ENCODE data around the gene PRKACA.

Gene PRKACA

DNA sequence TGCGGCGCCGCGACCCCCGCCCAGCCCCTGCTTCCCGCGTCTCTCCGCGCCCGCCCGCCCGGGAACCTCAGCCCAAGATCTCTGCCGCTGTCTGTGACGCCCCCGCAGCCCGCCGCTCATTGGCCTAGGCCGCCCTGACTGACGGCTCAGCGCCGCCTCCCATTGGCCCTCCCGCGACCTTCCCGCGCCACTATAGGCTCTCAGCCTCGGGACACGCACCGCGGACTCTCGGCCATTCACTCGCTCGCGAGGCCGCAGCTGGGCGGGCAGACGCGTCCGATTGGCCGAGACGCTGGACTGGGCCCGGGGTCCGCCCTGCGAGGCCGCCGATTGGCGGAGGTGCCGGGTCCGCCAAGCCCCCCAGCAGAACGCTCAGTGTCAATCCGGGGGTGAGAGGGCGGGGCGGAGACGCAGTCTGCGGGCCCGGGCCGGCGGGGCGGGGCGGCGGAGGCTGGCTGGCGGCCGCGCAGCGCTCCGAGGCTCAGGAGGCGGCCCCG, at the start of gene PRKACA:
Gene PRKACA, minus strand, starts transcription at position 95 of the 497 bp plus-strand sequence. CDS start 215 bp downstream, outside the sequence.
- peak within 1 kb of the TSS; percentile 69 for H3K4me3 ChIP-seq (ENCODE audit: low read depth, low read length)
- TF ChIP-seq, protein P1, sequence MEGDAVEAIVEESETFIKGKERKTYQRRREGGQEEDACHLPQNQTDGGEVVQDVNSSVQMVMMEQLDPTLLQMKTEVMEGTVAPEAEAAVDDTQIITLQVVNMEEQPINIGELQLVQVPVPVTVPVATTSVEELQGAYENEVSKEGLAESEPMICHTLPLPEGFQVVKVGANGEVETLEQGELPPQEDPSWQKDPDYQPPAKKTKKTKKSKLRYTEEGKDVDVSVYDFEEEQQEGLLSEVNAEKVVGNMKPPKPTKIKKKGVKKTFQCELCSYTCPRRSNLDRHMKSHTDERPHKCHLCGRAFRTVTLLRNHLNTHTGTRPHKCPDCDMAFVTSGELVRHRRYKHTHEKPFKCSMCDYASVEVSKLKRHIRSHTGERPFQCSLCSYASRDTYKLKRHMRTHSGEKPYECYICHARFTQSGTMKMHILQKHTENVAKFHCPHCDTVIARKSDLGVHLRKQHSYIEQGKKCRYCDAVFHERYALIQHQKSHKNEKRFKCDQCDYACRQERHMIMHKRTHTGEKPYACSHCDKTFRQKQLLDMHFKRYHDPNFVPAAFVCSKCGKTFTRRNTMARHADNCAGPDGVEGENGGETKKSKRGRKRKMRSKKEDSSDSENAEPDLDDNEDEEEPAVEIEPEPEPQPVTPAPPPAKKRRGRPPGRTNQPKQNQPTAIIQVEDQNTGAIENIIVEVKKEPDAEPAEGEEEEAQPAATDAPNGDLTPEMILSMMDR (IDR thresholded peaks at IDR 0.05; ENCODE audit: insufficient read depth, low read depth, low read length, missing control alignments) = no peak
- peak; percentile 99 for DNase-seq (ENCODE audit: low read depth)

DNA sequence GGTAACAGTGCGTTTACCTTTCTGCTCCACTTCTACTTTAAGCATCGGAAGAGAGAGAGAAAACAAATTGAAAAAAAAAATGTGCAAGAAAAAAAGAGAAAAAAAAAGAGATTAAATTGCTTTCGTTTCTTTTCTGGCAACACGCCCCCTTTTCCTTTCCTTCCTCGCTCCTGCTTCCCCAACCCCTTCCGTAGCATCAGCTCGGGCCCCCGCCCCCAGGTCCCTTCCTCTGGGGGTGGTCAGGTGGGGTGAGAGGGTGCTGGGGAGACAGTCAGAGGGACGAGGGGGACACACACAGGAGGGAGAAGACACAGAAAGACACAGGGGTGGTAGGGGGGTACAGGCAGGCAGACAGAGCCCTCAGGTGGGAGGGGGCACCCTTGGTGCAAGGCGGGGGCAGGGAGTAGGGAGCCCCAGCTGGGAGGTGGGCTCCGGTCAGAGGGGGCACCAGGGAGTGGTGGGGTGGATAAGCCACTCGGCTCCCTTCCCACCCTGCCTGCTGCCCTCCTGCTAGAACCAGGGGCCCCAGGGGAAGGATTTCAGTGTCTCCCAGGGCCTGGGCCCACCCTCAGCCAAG, 49.5 kb upstream of the PRKACA start:
- TF ChIP-seq, protein P1 (IDR thresholded peaks at IDR 0.05; ENCODE audit: insufficient read depth, low read depth, low read length, missing control alignments) = no peak
- DNase-seq (ENCODE audit: low read depth) = no peak
- no peak overlapping the region for H3K4me3 ChIP-seq (ENCODE audit: low read depth, low read length)

DNA sequence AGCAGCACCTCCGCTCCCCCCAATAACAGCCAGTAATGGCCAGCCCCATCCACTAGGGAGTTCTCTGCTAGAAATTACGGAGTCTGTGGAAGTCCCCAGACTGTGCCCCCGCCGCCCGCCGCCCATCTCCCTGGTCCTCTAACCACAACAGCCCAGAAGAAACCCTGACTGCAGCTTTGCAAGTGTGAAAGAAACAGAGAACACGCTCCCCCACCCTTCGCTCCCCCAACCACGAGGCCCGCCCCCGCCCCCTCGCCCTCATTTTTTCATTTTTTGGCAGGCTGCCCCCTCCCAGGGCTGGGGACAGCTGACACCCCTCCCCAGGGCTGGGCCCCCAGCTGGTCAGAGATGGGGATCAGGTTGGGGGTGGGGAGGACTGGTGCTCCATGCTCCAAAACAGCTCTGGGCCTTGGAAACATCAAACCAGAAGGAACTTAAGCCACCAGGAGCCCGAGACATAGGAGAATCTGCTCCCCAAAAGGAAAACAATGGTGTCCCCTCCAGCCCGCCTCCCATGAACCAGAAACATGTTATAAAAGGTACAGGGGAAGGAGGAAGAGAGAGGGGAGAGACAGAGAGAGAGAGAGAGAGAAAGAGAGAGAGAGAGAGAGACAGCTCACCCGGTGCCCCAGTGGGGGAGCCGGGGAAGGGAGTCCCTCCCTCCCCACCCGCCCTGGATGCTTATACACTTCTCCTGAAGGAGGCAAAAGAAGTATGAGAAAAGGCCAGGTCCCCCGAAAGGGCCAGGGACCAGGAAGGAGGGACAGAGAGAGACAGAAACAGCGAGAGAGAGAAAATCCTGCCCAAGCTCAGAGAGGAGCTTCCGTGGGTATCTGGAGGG, 48.6 kb upstream of the PRKACA start:
- TF ChIP-seq, protein P1 (IDR thresholded peaks at IDR 0.05; ENCODE audit: insufficient read depth, low read depth, low read length, missing control alignments) = no peak
- H3K4me3 ChIP-seq (ENCODE audit: low read depth, low read length) = no peak overlapping the region
- peak; percentile 15 for DNase-seq (ENCODE audit: low read depth)

DNA sequence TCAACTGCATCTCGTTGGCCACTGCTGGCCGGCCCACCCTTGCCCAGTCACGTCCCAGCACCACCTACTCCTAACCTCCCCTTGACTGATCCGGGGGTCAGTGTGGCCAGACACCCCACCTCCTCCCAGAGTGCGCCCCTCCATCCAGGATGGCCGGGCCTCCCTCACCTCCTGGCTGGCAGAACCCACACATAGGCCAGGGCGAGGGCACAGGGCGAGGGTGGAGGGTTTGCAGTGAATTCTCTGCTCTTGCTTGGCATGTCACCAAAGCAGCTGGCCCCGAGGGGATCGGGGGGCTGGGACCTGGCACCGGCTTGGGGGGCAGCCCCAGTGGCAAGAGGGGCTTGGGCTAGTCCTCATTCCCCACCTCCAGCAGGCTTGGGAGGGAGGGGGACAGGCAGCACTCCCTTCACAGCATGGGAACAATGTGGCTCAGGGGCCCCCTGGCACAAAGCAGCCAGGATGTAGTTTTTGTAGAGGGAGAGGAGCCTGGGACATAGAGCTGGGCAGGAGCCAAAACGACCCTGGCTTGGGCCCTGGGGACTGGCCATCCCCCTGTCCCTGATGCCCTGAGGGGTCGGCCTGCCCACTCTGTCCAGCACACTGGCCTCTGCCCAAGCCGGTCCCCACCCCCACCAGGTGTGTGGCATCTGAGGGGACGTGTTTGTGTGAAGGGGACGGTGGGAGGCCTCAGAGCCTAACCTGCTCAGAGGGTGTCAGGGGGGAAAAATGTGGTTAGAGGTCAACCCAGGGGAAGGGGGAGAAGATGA, 47.3 kb upstream of the PRKACA start:
- no peak overlapping the region for H3K4me3 ChIP-seq (ENCODE audit: low read depth, low read length)
- TF ChIP-seq, protein P1 (IDR thresholded peaks at IDR 0.05; ENCODE audit: insufficient read depth, low read depth, low read length, missing control alignments) = no peak
- no peak for DNase-seq (ENCODE audit: low read depth)

DNA sequence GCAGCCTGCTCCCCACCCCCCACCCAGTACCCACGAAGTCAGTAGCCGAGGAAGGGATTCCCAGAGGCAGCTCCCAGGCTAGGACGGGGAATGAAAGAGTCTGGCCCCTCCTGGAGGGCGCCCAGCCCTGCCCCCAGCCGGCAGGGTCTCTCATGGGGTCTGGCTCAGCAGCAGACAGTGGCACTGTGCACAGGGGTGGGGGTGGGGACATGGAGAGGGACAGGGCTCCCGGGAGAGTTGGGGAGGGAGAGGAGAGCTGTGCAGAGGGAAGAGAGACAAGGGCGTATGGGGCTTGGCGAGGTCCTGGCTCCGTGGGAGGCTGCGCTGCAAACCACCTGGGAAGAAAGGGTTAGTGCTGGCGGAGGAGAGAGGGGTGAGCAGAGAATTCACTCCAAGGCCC, 46.5 kb upstream of the PRKACA start:
- no peak overlapping the region for H3K4me3 ChIP-seq (ENCODE audit: low read depth, low read length)
- TF ChIP-seq, protein P1 (IDR thresholded peaks at IDR 0.05; ENCODE audit: insufficient read depth, low read depth, low read length, missing control alignments) = no peak
- DNase-seq (ENCODE audit: low read depth) = no peak

DNA sequence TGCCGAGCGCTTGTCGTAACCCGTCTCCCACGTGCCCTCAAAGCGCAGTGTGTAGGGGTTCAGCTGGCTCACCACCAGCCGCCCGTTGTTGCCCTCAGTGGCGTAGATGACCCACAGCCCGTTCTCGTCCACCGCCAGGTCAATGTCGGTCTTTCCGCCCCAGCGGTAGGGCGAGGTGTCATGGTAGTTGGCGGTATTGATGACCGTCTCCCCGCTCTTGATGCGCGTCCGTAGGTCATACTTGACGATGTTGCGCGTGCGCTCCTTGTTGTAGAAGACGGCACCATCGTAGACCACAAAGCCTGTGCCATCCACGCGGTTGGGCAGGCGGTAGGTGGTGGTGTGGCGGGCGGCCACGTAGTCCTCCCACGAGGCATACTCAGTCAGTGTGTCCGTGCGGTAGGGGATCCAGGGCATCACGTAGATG, 45.3 kb upstream of the PRKACA start:
- TF ChIP-seq, protein P1 (IDR thresholded peaks at IDR 0.05; ENCODE audit: insufficient read depth, low read depth, low read length, missing control alignments) = no peak
- no peak overlapping the region for H3K4me3 ChIP-seq (ENCODE audit: low read depth, low read length)
- DNase-seq (ENCODE audit: low read depth) = no peak

Data from GM12865 (cell line).